ENCODE data around the gene POLE. TPM values are rescaled to one million over a fixed set of nuclear protein-coding genes. Genes with fewer than 3 reads are reported as not detected.

POLE gene
- total RNA-seq, 2 donors from 2014 or later: 125 to 154 TPM

DNA sequence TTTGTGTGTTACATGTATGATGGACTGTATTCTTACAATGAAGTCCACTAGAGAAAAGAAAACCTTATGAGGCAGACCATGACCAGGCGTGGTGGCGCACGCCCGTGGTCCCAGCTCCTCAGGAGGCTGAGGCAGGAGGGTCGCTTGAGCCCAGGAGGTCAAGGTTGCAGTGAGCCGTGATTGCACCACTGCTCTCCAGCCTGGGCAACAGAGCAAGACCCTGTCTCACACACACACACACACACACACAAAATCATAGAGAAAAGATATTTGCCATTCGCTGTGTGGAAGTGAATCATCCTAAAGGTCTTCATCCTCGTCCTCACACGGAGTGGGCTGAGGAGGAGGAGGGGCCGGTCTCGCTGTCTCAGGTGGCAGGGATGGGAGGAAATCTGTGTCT, 109.0 kb downstream of the POLE start:
- Mint-ChIP-seq H3K9me3 (no peaks in the 10 kb centered on the region), H3K4me3 (no peak overlapping the region), H3K36me3 (ENCODE audit: low read depth) (peaks cover 20% of the 10 kb centered on the region), H3K27ac (no peak overlapping the region), H3K27me3 (no peaks in the 10 kb centered on the region), H3K4me1 (no peaks in the 10 kb centered on the region)
- no peak for ATAC-seq (replicated peaks)

DNA sequence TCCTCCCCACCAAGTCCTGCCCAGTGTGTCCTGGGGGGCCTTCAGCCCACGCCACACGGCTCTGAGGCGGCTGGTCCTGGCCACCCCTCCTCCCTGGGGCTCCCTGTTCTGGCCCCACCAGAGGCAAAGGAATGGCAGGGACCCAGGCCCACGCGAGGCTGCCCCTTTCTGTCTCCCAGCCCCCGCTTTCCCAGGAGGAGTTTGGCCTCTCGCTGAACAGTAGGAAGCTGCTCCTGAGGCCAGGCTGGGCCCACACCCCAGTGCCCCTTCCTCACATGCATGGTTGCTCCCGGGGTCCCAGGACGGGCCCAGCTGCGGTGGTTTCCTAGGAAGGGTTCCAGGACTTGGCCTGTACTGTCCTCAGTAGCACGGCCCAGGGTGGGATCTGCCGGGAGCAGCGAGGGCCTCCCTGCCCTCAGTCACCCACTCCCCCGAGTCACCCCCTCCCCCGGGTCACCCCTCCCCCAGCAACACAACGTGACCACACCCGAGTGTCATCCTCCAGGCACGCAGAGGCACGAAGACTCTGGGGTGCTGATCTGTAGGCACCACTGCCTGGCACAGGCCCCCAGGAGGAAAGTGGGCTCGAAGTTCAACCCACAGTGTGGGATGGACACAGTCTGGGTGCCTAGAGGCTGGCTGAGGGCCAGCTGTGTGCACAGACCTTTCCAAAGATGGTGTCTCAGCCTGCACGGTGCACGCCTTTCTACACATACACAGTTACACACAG, 109.8 kb downstream of the POLE start:
- ATAC-seq (replicated peaks): no peak
- no peak overlapping the region for H3K4me3 Mint-ChIP-seq
- no peaks in the 10 kb centered on the region for H3K9me3 Mint-ChIP-seq
- no peak overlapping the region for H3K27ac Mint-ChIP-seq
- no peaks in the 10 kb centered on the region for H3K4me1 Mint-ChIP-seq
- no peaks in the 10 kb centered on the region for H3K27me3 Mint-ChIP-seq
- peaks cover 20% of the 10 kb centered on the region for H3K36me3 Mint-ChIP-seq (ENCODE audit: low read depth)

- no peaks in the 10 kb centered on the region for H3K4me1 Mint-ChIP-seq
- H3K36me3 Mint-ChIP-seq (ENCODE audit: low read depth): peaks cover 20% of the 10 kb centered on the region
- no peaks in the 10 kb centered on the region for H3K9me3 Mint-ChIP-seq
- ATAC-seq (replicated peaks): no peak
- no peak overlapping the region for H3K4me3 Mint-ChIP-seq
- no peaks in the 10 kb centered on the region for H3K27me3 Mint-ChIP-seq
- H3K27ac Mint-ChIP-seq: no peak overlapping the region
These were observed 110.4 kb downstream of the POLE start for GRCh38 chr12:132576701-132577100.

DNA sequence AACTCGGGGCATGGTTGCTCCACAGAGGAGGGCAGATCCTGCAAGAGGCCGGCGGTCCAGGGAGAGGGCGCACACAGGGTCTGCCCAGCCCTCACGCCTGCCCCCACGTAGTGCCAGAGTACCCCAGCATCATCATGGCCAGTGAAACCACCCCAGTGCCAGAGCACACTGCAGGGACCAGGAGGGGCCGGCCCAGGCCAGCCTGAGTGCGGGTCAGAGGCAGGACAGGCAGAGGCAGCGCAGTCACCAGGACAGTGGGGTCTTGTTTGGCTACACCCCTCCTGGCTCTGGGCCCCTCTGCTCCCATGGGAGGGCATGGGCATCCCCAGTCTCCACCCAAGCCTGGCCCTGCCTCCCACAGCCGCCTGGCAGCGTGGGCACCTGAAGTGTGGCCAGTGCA, 111.5 kb downstream of the POLE start:
- Mint-ChIP-seq H3K4me1 (no peaks in the 10 kb centered on the region), H3K9me3 (no peaks in the 10 kb centered on the region), H3K36me3 (ENCODE audit: low read depth) (peaks cover 20% of the 10 kb centered on the region), H3K27ac (no peak overlapping the region), H3K27me3 (no peaks in the 10 kb centered on the region), H3K4me3 (no peak overlapping the region)
- ATAC-seq (replicated peaks): no peak

- H3K4me3 Mint-ChIP-seq: no peak overlapping the region
- H3K9me3 Mint-ChIP-seq: no peaks in the 10 kb centered on the region
- ATAC-seq (replicated peaks): no peak
These were observed 112.7 kb downstream of the POLE start for GRCh38 chr12:132574271-132574996.

More at GRCh38 chr12:132574271-132574996, 112.7 kb downstream of the POLE start:
- H3K27me3 Mint-ChIP-seq: no peaks in the 10 kb centered on the region
- H3K27ac Mint-ChIP-seq: no peak overlapping the region
- peaks cover 15% of the 10 kb centered on the region for H3K36me3 Mint-ChIP-seq (ENCODE audit: low read depth)
- no peaks in the 10 kb centered on the region for H3K4me1 Mint-ChIP-seq

Other genes with a start within 250 kb of the POLE start
- 10 to 100 TPM; 34.7 to 38.7 TPM for gene FBRSL1, start 197.2 kb downstream of the POLE start, total RNA-seq
- gene LRCOL1, start 76.8 kb downstream of the POLE start, total RNA-seq: not detected
- not detected for gene P2RX2, start 68.6 kb downstream of the POLE start, total RNA-seq
- gene PXMP2, start 245 bp upstream of the POLE start, total RNA-seq: 1 to 10 TPM; 7.1 to 8.1 TPM
- 10 to 100 TPM; 38.4 to 94.7 TPM for gene PGAM5, start 23.5 kb upstream of the POLE start, total RNA-seq
- gene ANKLE2, start 74.5 kb upstream of the POLE start, total RNA-seq: 100 to 1,000 TPM; 118 to 160 TPM
- gene GOLGA3, start 141.5 kb upstream of the POLE start, total RNA-seq: 10 to 100 TPM; 51.8 to 56.8 TPM
- 10 to 100 TPM; 41.5 to 59.9 TPM for gene CHFR, start 200.3 kb upstream of the POLE start, total RNA-seq